Skin of body (tissue), 2 donors: ENCODE data around the gene CACNA2D3. TPM values are rescaled to one million over a fixed set of nuclear protein-coding genes. Genes with fewer than 3 reads are reported as not detected.

ENCODE experiments used
- DNase-seq: peaks from one replicate; lab custom pipeline; 2025; lab: John Stamatoyannopoulos, UW
- total RNA-seq: library from RNA; depleted of rRNA; stranded (reverse); fragments of >200 nt; gene quantifications from one replicate; pipeline ENCODE4 v1.2.3, GENCODE V29; 2014

CACNA2D3 gene
- total RNA-seq, 1 donor from 2014 or later, result 1.2 TPM

GRCh38 chr3:54567949-54568348, 445.6 kb downstream of the CACNA2D3 start:
- DNase-seq, result no peak

- no peak for DNase-seq
Measured at GRCh38 chr3:54570008-54570407, 447.7 kb downstream of the CACNA2D3 start.

- DNase-seq, result no peak
Measured at GRCh38 chr3:54572197-54572895, 450.0 kb downstream of the CACNA2D3 start.

DNA sequence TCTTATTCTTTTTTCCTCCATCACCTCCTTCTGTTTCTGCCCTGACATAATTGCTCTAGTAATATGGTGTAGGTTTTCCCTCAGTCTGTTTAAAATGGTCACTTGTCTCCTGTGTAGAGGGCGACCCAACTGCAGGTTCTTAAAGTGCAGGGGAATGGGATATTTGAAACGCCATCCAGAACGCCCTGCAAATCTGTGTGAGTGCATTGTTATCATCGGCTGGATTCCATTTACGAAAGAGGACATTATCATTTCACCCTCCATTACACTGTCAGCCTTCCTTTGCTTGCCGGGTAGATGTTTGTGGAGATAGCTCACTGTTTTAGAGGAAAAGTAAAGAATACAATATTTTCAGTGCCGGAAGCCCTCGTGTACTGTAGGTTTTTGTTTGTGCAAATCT, 451.5 kb downstream of the CACNA2D3 start:
- no peak for DNase-seq

GRCh38 chr3:54574906-54575617, 452.7 kb downstream of the CACNA2D3 start:
- DNase-seq, result peak; percentile 2

GRCh38 chr3:54575618-54575960, 453.2 kb downstream of the CACNA2D3 start:
- no peak for DNase-seq

DNA sequence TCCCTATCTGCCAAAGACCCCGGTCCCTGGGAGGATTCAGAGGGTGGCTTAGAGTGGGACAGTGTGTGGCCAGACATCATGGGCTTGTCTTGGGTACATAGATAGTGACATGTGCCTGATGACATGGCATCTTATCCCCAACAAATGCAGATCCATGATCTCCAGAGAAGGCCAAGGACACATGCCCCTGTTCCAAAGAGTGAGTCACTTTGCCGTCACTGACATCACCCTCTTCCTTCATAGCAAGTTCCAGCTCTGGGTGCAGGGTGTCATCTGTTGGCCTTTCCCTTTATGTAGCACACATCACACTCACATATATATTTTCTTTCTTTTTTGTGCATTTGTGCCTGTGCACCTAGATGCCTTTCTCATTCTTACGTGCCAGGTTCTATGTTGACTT, 455.0 kb downstream of the CACNA2D3 start:
- DNase-seq, result no peak

GRCh38 chr3:54578417-54578816, 456.1 kb downstream of the CACNA2D3 start:
- DNase-seq, result peak; percentile 82

GRCh38 chr3:54580453-54580852, 458.1 kb downstream of the CACNA2D3 start:
- no peak for DNase-seq

- no peak for DNase-seq
Measured at GRCh38 chr3:54582424-54582823, 460.1 kb downstream of the CACNA2D3 start.

GRCh38 chr3:54591157-54591556, 468.8 kb downstream of the CACNA2D3 start:
- DNase-seq, result no peak

GRCh38 chr3:54593653-54594052, 471.3 kb downstream of the CACNA2D3 start:
- no peak for DNase-seq

- DNase-seq, result no peak
Measured at GRCh38 chr3:54596087-54596486, 473.7 kb downstream of the CACNA2D3 start.

DNA sequence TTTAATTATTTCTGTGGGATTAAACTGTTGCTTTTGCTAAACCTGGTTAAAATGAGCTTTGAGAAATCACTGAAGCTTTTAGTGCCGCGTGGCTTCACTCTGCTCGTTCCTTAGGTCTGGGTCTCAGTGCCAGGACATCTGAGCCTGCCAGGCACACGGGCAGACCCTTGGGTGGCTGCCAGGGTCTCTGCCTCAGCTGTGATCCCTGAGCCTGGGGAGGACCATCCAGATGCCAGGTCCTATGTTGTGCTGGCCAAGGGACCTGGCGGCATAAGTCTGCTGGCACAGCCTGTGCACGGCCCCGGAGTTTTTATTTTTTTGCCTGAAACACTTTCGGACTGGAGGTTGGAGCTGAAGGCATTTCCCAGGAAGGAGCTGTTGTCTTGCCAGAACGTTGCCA, 477.4 kb downstream of the CACNA2D3 start:
- DNase-seq, result no peak

GRCh38 chr3:54600441-54601204, 478.3 kb downstream of the CACNA2D3 start:
- DNase-seq, result no peak

DNA sequence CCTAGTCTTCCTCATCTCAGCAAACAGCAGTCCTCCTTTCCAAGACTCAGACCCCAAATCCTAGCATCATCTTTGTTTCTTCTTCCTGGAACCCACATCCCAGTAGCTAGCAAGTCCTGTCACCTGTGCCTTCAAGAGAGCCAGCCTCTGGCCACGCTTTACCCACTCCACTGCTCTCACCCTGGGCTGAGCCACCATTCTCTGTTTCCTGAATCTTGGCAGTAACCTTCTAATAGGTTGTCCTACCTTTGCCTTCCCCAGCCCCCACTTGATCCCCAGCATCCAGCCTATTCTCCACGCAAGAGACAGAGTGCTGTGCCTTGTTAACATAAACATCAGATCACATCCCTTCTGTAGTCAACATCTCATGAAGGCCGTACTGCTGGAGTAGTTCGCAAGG, 482.1 kb downstream of the CACNA2D3 start:
- no peak for DNase-seq

- no peak for DNase-seq
Measured at GRCh38 chr3:54608041-54608440, 485.7 kb downstream of the CACNA2D3 start.

GRCh38 chr3:54619053-54619452, 496.7 kb downstream of the CACNA2D3 start:
- no peak for DNase-seq

DNA sequence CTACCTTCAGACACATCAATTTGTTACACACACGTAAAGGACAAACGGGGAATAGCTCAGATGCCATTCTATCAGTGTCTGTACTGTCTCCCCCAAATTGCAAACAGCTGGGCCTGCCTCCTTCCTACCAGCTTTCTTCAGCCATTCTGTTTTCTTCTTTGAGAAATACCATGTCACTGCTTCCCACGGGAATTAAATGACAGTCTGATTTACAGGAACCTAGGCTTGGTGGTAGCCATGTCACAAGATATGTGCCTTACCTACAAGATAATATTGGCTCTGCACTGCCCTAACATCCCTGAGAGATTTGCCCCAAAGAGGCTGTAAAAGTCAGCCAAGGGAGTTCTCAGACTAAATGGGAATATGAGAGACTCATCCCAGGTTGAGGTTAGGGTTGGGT, 497.2 kb downstream of the CACNA2D3 start:
- no peak for DNase-seq

- no peak for DNase-seq
Measured at GRCh38 chr3:54621184-54621583, 498.8 kb downstream of the CACNA2D3 start.

GRCh38 chr3:54622678-54623077, 500.3 kb downstream of the CACNA2D3 start:
- DNase-seq, result no peak
